K562 (cell line): ENCODE results near the gene ANKRD13D. TPM values are rescaled to one million over a fixed set of nuclear protein-coding genes. Genes with fewer than 3 reads are reported as not detected.

Experiments
- CBFA2T3 ChIP-seq: fragments of 450-650 bp; IDR thresholded peaks from 2 replicates; pipeline ENCODE4 v1.6.1; 2017
- EWSR1 ChIP-seq: fragments of 450-650 bp; IDR thresholded peaks from 2 replicates; pipeline ENCODE4 v1.6.1; 2018; ENCODE audit warnings: borderline replicate concordance, mild to moderate bottlenecking, low read depth, moderate library complexity; ENCODE audit not compliant: partially characterized antibody
- JUN ChIP-seq, 2 experiments: sonication (generic) in 1 of 2; formaldehyde crosslinking in 1 of 2; IDR thresholded peaks; 2 replicates each; pipeline versions ENCODE4 v1.6.1 to v1.8.0; 2012 to 2022; ENCODE audit warnings: borderline replicate concordance in 2 of 2, mild to moderate bottlenecking in 2 of 2, improper control_type of control experiment in 1 of 2, low read depth in 1 of 2, low read length in 1 of 2, missing genetic modification reagents in 1 of 2
- POU5F1 ChIP-seq: fragments of 150-350 bp; IDR thresholded peaks from 2 replicates; pipeline ENCODE4 v1.6.1; 2014; ENCODE audit warnings: borderline replicate concordance, low read length, low read depth, mild to moderate bottlenecking; ENCODE audit not compliant: partially characterized antibody
- RBFOX2 ChIP-seq: fragments of 200-400 bp; formaldehyde crosslinking; IDR thresholded peaks from 2 replicates; pipeline ENCODE4 v1.6.1; 2017; ENCODE audit warnings: low read depth, mild to moderate bottlenecking, low read length, moderate library complexity
- ZBTB8A ChIP-seq: fragments of 450-650 bp; IDR thresholded peaks from 2 replicates; pipeline ENCODE4 v1.6.1; 2018; ENCODE audit warnings: mild to moderate bottlenecking, moderate library complexity; ENCODE audit not compliant: partially characterized antibody
- ZEB2 ChIP-seq: fragments of 450-650 bp; IDR thresholded peaks from 2 replicates; pipeline ENCODE4 v1.6.1; 2016
- ZNF282 ChIP-seq: sonication (generic); formaldehyde crosslinking; IDR thresholded peaks from 2 replicates; pipeline ENCODE4 v1.8.1; 2023; ENCODE audit warnings: missing genetic modification reagents
- ZNF436 ChIP-seq: fragments of 250-450, 450-650 bp; sonication (Bioruptor Pico); formaldehyde crosslinking; IDR thresholded peaks from 2 replicates; pipeline ENCODE4 v1.7.0; 2020; ENCODE audit warnings: mild to moderate bottlenecking
- ZNF449 ChIP-seq: fragments of 250-450 bp; sonication (Bioruptor Pico); IDR thresholded peaks from 2 replicates; pipeline ENCODE4 v1.8.0; 2022; ENCODE audit warnings: moderate library complexity, mild to moderate bottlenecking, inconsistent platforms
- ZNF561 ChIP-seq: fragments of 450-650 bp; formaldehyde crosslinking; conservative IDR thresholded peaks from 2 replicates; pipeline ENCODE4 v1.4.0; 2020; ENCODE audit warnings: mild to moderate bottlenecking, moderate library complexity
- ZNF699 ChIP-seq: fragments of 250-450 bp; sonication (Bioruptor Pico); IDR thresholded peaks from 2 replicates; pipeline ENCODE4 v1.8.0; 2021; ENCODE audit warnings: mild to moderate bottlenecking, moderate library complexity; ENCODE audit not compliant: insufficient replicate concordance
- polyA plus RNA-seq, 8 experiments: library from polyadenylated mRNA; depleted of rRNA in 4 of 8; stranded (reverse) in 5 of 8; unstranded in 3 of 8; fragments of >200 nt; fragmentation: Nextera tagmentation in 2 of 8; fragmentation: Illumina TruSeq in 1 of 8; extraction: Ambion mirVana in 2 of 8; extraction: Trizol in 1 of 8; gene quantifications; 2 replicates each; pipeline versions ENCODE4 v1.2.1 to v1.2.3, GENCODE V29; 2011 to 2014; ENCODE audit warnings: inconsistent platforms in 1 of 8, missing spikeins in 1 of 8
- total RNA-seq, 7 experiments: library from RNA; depleted of rRNA in 6 of 7; stranded (reverse); fragments of >200 nt in 6 of 7; fragmentation: Illumina TruSeq in 2 of 7; extraction: Trizol in 2 of 7; gene quantifications; 2 replicates each; pipeline versions ENCODE4 v1.2.1 to v1.2.3, GENCODE V29; 2011 to 2021; ENCODE audit warnings: low replicate concordance in 1 of 7
- TF ChIP-seq, protein P1 (sequence below), 2 experiments: IDR thresholded peaks; 2 replicates each; pipeline ENCODE4 v1.6.1; 2012; ENCODE audit warnings: improper control_type of control experiment in 2 of 2, low read depth in 2 of 2, low read length in 2 of 2, borderline replicate concordance in 1 of 2

Gene ANKRD13D
- total and polyA plus RNA-seq, 9 of the 15 experiments (the other 6 are each of a cell fraction or from before 2014, with no cell fraction given), result 0.94 to 40.9 (median 22.4) TPM

DNA sequence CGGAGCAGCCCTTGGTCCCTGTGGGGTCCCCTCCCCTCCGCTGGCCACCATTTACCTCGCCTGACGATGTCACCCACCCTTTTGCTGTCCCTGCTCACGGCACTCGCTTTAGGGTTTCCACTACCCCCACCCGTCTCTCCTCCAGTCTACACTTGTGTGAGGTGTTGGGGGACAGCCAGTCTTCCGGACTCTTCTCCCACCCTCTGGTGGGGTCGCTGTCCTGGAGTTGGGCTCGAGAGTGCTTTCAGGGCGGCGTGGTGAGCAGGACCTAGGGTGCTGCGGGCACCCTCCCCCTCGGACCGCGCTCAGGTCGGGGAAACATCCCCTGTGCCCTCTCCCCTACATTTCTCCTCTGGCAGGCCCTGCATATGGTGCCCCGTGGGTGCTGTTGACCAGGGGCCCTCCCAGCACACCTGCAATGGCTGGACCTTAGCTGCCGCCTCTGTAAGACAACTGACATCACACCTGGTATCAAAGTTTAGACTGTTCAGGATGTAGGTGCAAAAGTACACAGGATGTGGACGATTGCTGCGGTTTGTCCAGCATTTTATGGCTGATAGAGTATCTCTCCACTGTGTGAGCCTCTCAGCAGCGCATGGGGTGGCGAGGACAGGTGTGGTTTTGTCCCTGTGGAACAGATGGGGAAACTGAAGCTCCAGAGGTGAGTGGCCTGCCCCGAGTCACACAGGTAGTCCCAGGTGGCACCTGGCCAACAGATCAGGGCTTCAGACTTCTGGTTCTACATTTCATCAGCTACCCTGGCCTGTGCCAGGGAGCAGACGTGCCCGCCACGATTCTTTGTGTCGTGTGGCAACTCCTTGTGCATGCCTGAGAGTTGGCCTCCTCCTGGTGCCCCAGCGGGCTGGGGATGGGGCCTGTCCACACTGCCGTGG, 21.7 kb upstream of the ANKRD13D start (continued):
- TF ChIP-seq JUN (IDR thresholded peaks at IDR 0.05; ENCODE audit: borderline replicate concordance, low read depth, low read length), result no peak
- TF ChIP-seq JUN (CRISPR knock-in tag; IDR thresholded peaks at IDR 0.05; ENCODE audit: borderline replicate concordance), result 0 out of 2 replicates have a peak, but pooled peaks have one; percentile 18
- TF ChIP-seq CBFA2T3, result peak; percentile 35; the same call in 1 of the 2 replicates
- no peak for TF ChIP-seq ZNF436
- TF ChIP-seq ZBTB8A, result no peak
- TF ChIP-seq RBFOX2, result peak; percentile 68
- no peak for TF ChIP-seq ZNF449
- TF ChIP-seq, protein P1, sequence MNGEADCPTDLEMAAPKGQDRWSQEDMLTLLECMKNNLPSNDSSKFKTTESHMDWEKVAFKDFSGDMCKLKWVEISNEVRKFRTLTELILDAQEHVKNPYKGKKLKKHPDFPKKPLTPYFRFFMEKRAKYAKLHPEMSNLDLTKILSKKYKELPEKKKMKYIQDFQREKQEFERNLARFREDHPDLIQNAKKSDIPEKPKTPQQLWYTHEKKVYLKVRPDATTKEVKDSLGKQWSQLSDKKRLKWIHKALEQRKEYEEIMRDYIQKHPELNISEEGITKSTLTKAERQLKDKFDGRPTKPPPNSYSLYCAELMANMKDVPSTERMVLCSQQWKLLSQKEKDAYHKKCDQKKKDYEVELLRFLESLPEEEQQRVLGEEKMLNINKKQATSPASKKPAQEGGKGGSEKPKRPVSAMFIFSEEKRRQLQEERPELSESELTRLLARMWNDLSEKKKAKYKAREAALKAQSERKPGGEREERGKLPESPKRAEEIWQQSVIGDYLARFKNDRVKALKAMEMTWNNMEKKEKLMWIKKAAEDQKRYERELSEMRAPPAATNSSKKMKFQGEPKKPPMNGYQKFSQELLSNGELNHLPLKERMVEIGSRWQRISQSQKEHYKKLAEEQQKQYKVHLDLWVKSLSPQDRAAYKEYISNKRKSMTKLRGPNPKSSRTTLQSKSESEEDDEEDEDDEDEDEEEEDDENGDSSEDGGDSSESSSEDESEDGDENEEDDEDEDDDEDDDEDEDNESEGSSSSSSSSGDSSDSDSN (IDR thresholded peaks at IDR 0.05; ENCODE audit: borderline replicate concordance in 1 of 2, low read depth in 2 of 2, low read length in 2 of 2), result 0 out of 4 replicates have a peak, but pooled peaks of 1 of the 2 experiments have one; percentile 5
- no peak for TF ChIP-seq ZNF561 (CRISPR knock-in tag)
- no peak for TF ChIP-seq EWSR1
- peak; percentile 28; the same call in 1 of the 2 replicates for TF ChIP-seq ZNF282 (CRISPR knock-in tag)
- TF ChIP-seq ZNF699 (CRISPR knock-in tag), result no peak
- TF ChIP-seq POU5F1, result no peak
- TF ChIP-seq ZEB2, result peak; percentile 38; the same call in 1 of the 2 replicates
- TF ChIP-seq, all 486 proteins: peak for 20
